ENCODE data around the gene IARS2.
"Not testable (repeated sequence)": the region's sequence is repeated elsewhere in the genome, so short reads cannot be mapped to it uniquely, and the experiment has no call there.

The IARS2 gene

GRCh38 chr1:220169887-220170286 lies 76.0 kb downstream of the IARS2 start:
- DNase-seq = not testable (repeated sequence)

GRCh38 chr1:220170836-220171526 lies 77.0 kb downstream of the IARS2 start:
- no peak for DNase-seq

- DNase-seq = no peak
These were observed 82.6 kb downstream of the IARS2 start for GRCh38 chr1:220176540-220176939.

GRCh38 chr1:220182111-220182510 lies 88.2 kb downstream of the IARS2 start:
- no peak for DNase-seq

- DNase-seq = no peak
These were observed 88.7 kb downstream of the IARS2 start for GRCh38 chr1:220182656-220183055.

- no peak for DNase-seq
These were observed 90.6 kb downstream of the IARS2 start for GRCh38 chr1:220184506-220184905.

- DNase-seq = no peak
These were observed 92.8 kb downstream of the IARS2 start for GRCh38 chr1:220186752-220187151.

- DNase-seq = no peak
These were observed 94.6 kb downstream of the IARS2 start for GRCh38 chr1:220188538-220188937.

GRCh38 chr1:220189750-220190347 lies 95.9 kb downstream of the IARS2 start:
- DNase-seq = no peak

- DNase-seq = no peak
These were observed 101.8 kb downstream of the IARS2 start for GRCh38 chr1:220195701-220196100.

Measured in NCI-H748 treated with DMSO at 0.1 percent for 48 hours (cell line).